CD14-positive monocyte (primary cell): ENCODE results near the gene ZSWIM1. TPM values are rescaled to one million over a fixed set of nuclear protein-coding genes. Genes with fewer than 3 reads are reported as not detected.
A peak's percentile ranks its signal among the peaks of the same experiment; 100 is the strongest.

ENCODE experiments used
- DNase-seq, 3 donors: peaks; one replicate each; pipeline ENCODE4 v3.0.0-alpha.2; 2011 to 2022
- H2AFZ ChIP-seq: 2 replicates; pipeline ENCODE4 v1.6.0; 2012; ENCODE audit warnings: mild to moderate bottlenecking, low read depth, low read length, inconsistent platforms; ENCODE audit not compliant: insufficient read depth, poor library complexity, severe bottlenecking
- H3K27ac ChIP-seq, 2 donors: 1 replicate in 1 of 2; 2 replicates in 1 of 2; pipeline ENCODE4 v1.5.1; 2012 to 2013; ENCODE audit warnings: low read length in 2 of 2, control low read depth in 1 of 2, inconsistent platforms in 1 of 2, low read depth in 1 of 2, mild to moderate bottlenecking in 1 of 2
- H3K27me3 ChIP-seq, 2 donors: one replicate each; pipeline versions ENCODE4 v1.6.0 to v1.6.1; 2011 to 2013; ENCODE audit warnings: low read length in 2 of 2; ENCODE audit not compliant: control insufficient read depth in 2 of 2, insufficient read depth in 2 of 2
- H3K36me3 ChIP-seq, 2 donors: replicated peaks in 1 of 2; 1 replicate in 1 of 2; 2 replicates in 1 of 2; pipeline versions ENCODE4 v1.5.1 to v1.6.1; 2012 to 2013; ENCODE audit warnings: low read length in 2 of 2, control low read depth in 1 of 2, inconsistent platforms in 1 of 2, mild to moderate bottlenecking in 1 of 2; ENCODE audit not compliant: insufficient read depth in 2 of 2, control insufficient read depth in 1 of 2
- H3K4me1 ChIP-seq, 2 donors: 1 replicate in 1 of 2; 2 replicates in 1 of 2; pipeline versions ENCODE4 v1.5.1 to v1.6.1; 2012 to 2013; ENCODE audit warnings: low read length in 2 of 2, control low read depth in 1 of 2, inconsistent platforms in 1 of 2, mild to moderate bottlenecking in 1 of 2, moderate library complexity in 1 of 2; ENCODE audit not compliant: insufficient read depth in 2 of 2, control insufficient read depth in 1 of 2
- H3K4me2 ChIP-seq: replicated peaks from 2 replicates; pipeline ENCODE3; 2012; ENCODE audit warnings: low read length, moderate library complexity, mild to moderate bottlenecking; ENCODE audit not compliant: poor library complexity, severe bottlenecking; ENCODE audit errors: extremely low read depth
- H3K4me3 ChIP-seq, 3 experiments: fragments of 200-600 bp in 1 of 3; sonication (generic) in 1 of 3; replicated peaks in 1 of 3; 1 replicate in 2 of 3; 2 replicates in 1 of 3; pipeline ENCODE4 v1.5.1; 2011 to 2013; ENCODE audit warnings: low read length in 3 of 3, mild to moderate bottlenecking in 3 of 3, control low read depth in 2 of 3, low read depth in 2 of 3, inconsistent platforms in 1 of 3, moderate library complexity in 1 of 3
- H3K79me2 ChIP-seq: 2 replicates; pipeline ENCODE4 v1.6.0; 2012; ENCODE audit warnings: mild to moderate bottlenecking, control low read depth, inconsistent platforms, low read length, moderate library complexity; ENCODE audit not compliant: insufficient read depth
- H3K9ac ChIP-seq: 2 replicates; pipeline ENCODE4 v1.6.0; 2017; ENCODE audit warnings: low read length, mild to moderate bottlenecking; ENCODE audit not compliant: insufficient read depth, poor library complexity, severe bottlenecking
- H3K9me3 ChIP-seq, 2 donors: replicated peaks in 1 of 2; 1 replicate in 1 of 2; 2 replicates in 1 of 2; pipeline versions ENCODE4 v1.5.1 to v1.6.1; 2012 to 2013; ENCODE audit warnings: low read length in 2 of 2, control low read depth in 1 of 2; ENCODE audit not compliant: control insufficient read depth in 1 of 2, insufficient read depth in 1 of 2
- H4K20me1 ChIP-seq: 2 replicates; pipeline ENCODE4 v1.6.0; 2012; ENCODE audit warnings: mild to moderate bottlenecking, low read length, control low read depth, moderate library complexity; ENCODE audit not compliant: insufficient read depth
- H3K27ac Mint-ChIP-seq, 7 donors: one replicate each; pipeline ENCODE4 v1.8.0; 2020; ENCODE audit warnings: mild to moderate bottlenecking in 7 of 7, mixed read lengths in 7 of 7, moderate library complexity in 6 of 7, inconsistent platforms in 2 of 7
- H3K27me3 Mint-ChIP-seq, 3 donors: one replicate each; pipeline ENCODE4 v1.8.0; 2021 to 2022; ENCODE audit warnings: low read depth in 3 of 3, mild to moderate bottlenecking in 3 of 3, mixed read lengths in 3 of 3, moderate library complexity in 3 of 3, inconsistent platforms in 1 of 3
- H3K36me3 Mint-ChIP-seq, 2 donors: one replicate each; pipeline ENCODE4 v1.8.0; 2020; ENCODE audit warnings: mixed read lengths in 2 of 2, inconsistent platforms in 1 of 2, mild to moderate bottlenecking in 1 of 2
- H3K4me1 Mint-ChIP-seq: one replicate; pipeline ENCODE4 v1.8.0; 2020; ENCODE audit warnings: mild to moderate bottlenecking, mixed read lengths
- H3K4me3 Mint-ChIP-seq, 2 donors: one replicate each; pipeline ENCODE4 v1.8.0; 2020; ENCODE audit warnings: mild to moderate bottlenecking in 2 of 2, mixed read lengths in 2 of 2, moderate library complexity in 1 of 2
- H3K9me3 Mint-ChIP-seq, 7 donors: one replicate each; pipeline ENCODE4 v1.8.0; 2020 to 2022; ENCODE audit warnings: mixed read lengths in 7 of 7, mild to moderate bottlenecking in 6 of 7, moderate library complexity in 6 of 7, inconsistent platforms in 2 of 7
- CTCF ChIP-seq: fragments of 200-600 bp; IDR thresholded peaks from one replicate; pipeline ENCODE4 v1.8.0; 2022; ENCODE audit warnings: antibody characterized with exemption, mild to moderate bottlenecking
- WGBS: methylation state at CpG from one replicate; pipeline ENCODE4 v1.1.5; 2013; ENCODE audit warnings: missing lambda C conversion rate; ENCODE audit not compliant: insufficient coverage; 5-methylcytosine and 5-hydroxymethylcytosine counted together
- intact Hi-C, 2 donors: fragments of 100-400 bp; cut with micrococcal nuclease; formaldehyde crosslinking; loops; one replicate each; pipeline versions ENCODE4 v1.15.0 to v1.15.1; 2023
- polyA plus RNA-seq, 3 donors: library from polyadenylated mRNA; depleted of rRNA in 1 of 3; unstranded in 2 of 3; stranded (reverse) in 1 of 3; fragments of 300-500 nt in 2 of 3; fragments of >200 nt in 1 of 3; fragmentation: Illumina TruSeq in 2 of 3; gene quantifications; 1 replicate in 2 of 3; 2 replicates in 1 of 3; pipeline ENCODE4 v1.2.3, GENCODE V29; 2012 to 2021

ZSWIM1 gene
- polyA plus RNA-seq, 3 donors = 2.5 to 2.6 (median 2.5) TPM

- H3K4me1 ChIP-seq = no peaks in the 10 kb centered on the region
- DNase-seq = no peak
- Mint-ChIP-seq H3K27me3 (no peaks in the 10 kb centered on the region), H3K4me3 (no peak overlapping the region), H3K9me3 (peaks cover 0 to 3% (median 0%) of the 10 kb centered on the region in 7 donors), H3K4me1 (peaks cover 7% of the 10 kb centered on the region), H3K36me3 (peaks cover 22 to 27% of the 10 kb centered on the region in 2 donors), H3K27ac (no peak overlapping the region)
- H3K9me3 ChIP-seq = no peaks in the 10 kb centered on the region
- no peak overlapping the region for H3K27ac ChIP-seq
- H4K20me1 ChIP-seq = peaks cover 18% of the 10 kb centered on the region
- H3K9ac ChIP-seq = no peak overlapping the region
- no peak overlapping the region for H3K4me2 ChIP-seq
- intact Hi-C loops = no loop called here
- H3K27me3 ChIP-seq = no peaks in the 10 kb centered on the region
- peaks cover under 1% of the 10 kb centered on the region for H3K79me2 ChIP-seq
- H3K4me3 ChIP-seq = no peak overlapping the region
- WGBS = 100% methylated on average over 7 of the region's 14 CpGs
- no peak overlapping the region for H2AFZ ChIP-seq
- peaks cover 23% of the 10 kb centered on the region in 2 donors for H3K36me3 ChIP-seq
- TF ChIP-seq CTCF = no peak
Observed at GRCh38 chr20:45902199-45902701, 21.2 kb downstream of the ZSWIM1 start.

GRCh38 chr20:45904583-45905504, 23.8 kb downstream of the ZSWIM1 start:
- TF ChIP-seq CTCF = no peak
- Histone ChIP-seq H3K27ac (no peak overlapping the region), H3K4me1 (peaks cover 7% of the 10 kb centered on the region in 2 donors), H3K79me2 (no peaks in the 10 kb centered on the region), H4K20me1 (no peaks in the 10 kb centered on the region), H3K4me2 (no peak overlapping the region), H2AFZ (no peak overlapping the region), H3K9ac (no peak overlapping the region), H3K36me3 (no peaks in the 10 kb centered on the region), H3K4me3 (no peak overlapping the region), H3K27me3 (no peaks in the 10 kb centered on the region), H3K9me3 (no peaks in the 10 kb centered on the region)
- Mint-ChIP-seq H3K4me1 (peaks cover 14% of the 10 kb centered on the region), H3K4me3 (no peak overlapping the region), H3K27ac (peak overlapping the region in 2 of 7 donors; percentile 15 to 61), H3K27me3 (peaks cover 0 to 2% (median 0%) of the 10 kb centered on the region in 3 donors), H3K36me3 (peaks cover 0 to 3% of the 10 kb centered on the region in 2 donors), H3K9me3 (no peaks in the 10 kb centered on the region)
- no peak for DNase-seq
- 83% methylated on average over 6 of the region's 16 CpGs for WGBS
- intact Hi-C loops = no loop called here
